Uterus (tissue), 4 donors: ENCODE results near the gene TSPAN32. TPM values are rescaled to one million over a fixed set of nuclear protein-coding genes. Genes with fewer than 3 reads are reported as not detected.

ENCODE experiments used
- DNase-seq, 2 donors: peaks; one replicate each; pipeline ENCODE4 v3.0.0-alpha.2; 2019 to 2020
- H3K27ac ChIP-seq, 2 donors: fragments of 200-600 bp; sonication (generic); 1 replicate in 1 of 2; 2 replicates in 1 of 2; pipeline ENCODE4 v1.5.1; 2016 to 2018
- H3K27me3 ChIP-seq, 2 donors: fragments of 200-600 bp; sonication (generic); one replicate each; pipeline ENCODE4 v1.5.1; 2018 to 2019; ENCODE audit warnings: control low read depth in 1 of 2
- H3K36me3 ChIP-seq, 2 donors: fragments of 200-600 bp; sonication (generic); one replicate each; pipeline ENCODE4 v1.5.1; 2019; ENCODE audit warnings: control low read depth in 1 of 2
- H3K4me1 ChIP-seq, 2 donors: fragments of 200-600 bp; sonication (generic); one replicate each; pipeline ENCODE4 v1.5.1; 2018 to 2019; ENCODE audit warnings: control low read depth in 1 of 2
- H3K4me3 ChIP-seq, 2 donors: fragments of 200-600 bp; sonication (generic); 1 replicate in 1 of 2; 2 replicates in 1 of 2; pipeline ENCODE4 v1.5.1; 2018 to 2019; ENCODE audit warnings: mild to moderate bottlenecking in 1 of 2
- H3K9me3 ChIP-seq, 2 donors: fragments of 200-600 bp; sonication (generic); one replicate each; pipeline ENCODE4 v1.5.1; 2019; ENCODE audit warnings: control low read depth in 1 of 2
- POLR2A ChIP-seq, 2 donors: fragments of 450-650 bp; IDR thresholded peaks; one replicate each; pipeline ENCODE4 v1.6.1; 2016; ENCODE audit warnings: antibody characterized with exemption in 2 of 2, mild to moderate bottlenecking in 1 of 2, moderate library complexity in 1 of 2
- intact Hi-C: fragments of 100-400 bp; cut with DNase I; formaldehyde crosslinking; loops from one replicate; pipeline ENCODE4 v1.15.1; 2023; ENCODE audit warnings: low total_unique reads
- total RNA-seq, 4 donors: library from RNA; depleted of rRNA in 3 of 4; stranded (reverse); fragments of >200 nt in 3 of 4; gene quantifications; one replicate each; pipeline versions ENCODE4 v1.1.0 to v1.2.4, GENCODE V29; 2014 to 2023
- TF ChIP-seq, protein P1 (sequence below), 4 experiments: fragments of 200-600 bp in 2 of 4; fragments of 450-650 bp in 2 of 4; sonication (generic) in 2 of 4; IDR thresholded peaks; one replicate each; pipeline ENCODE4 v1.5.1; 2016 to 2019; ENCODE audit warnings: antibody characterized with exemption in 4 of 4, mild to moderate bottlenecking in 2 of 4, moderate library complexity in 1 of 4
- donor health status: DM: yes; HTN: yes; CAD: no.

The TSPAN32 gene
- total RNA-seq, 4 donors from 2014 or later: 2.5 to 3.3 TPM; not detected in 2

- H3K27ac ChIP-seq: no peak overlapping the region
- TF ChIP-seq, protein P1, sequence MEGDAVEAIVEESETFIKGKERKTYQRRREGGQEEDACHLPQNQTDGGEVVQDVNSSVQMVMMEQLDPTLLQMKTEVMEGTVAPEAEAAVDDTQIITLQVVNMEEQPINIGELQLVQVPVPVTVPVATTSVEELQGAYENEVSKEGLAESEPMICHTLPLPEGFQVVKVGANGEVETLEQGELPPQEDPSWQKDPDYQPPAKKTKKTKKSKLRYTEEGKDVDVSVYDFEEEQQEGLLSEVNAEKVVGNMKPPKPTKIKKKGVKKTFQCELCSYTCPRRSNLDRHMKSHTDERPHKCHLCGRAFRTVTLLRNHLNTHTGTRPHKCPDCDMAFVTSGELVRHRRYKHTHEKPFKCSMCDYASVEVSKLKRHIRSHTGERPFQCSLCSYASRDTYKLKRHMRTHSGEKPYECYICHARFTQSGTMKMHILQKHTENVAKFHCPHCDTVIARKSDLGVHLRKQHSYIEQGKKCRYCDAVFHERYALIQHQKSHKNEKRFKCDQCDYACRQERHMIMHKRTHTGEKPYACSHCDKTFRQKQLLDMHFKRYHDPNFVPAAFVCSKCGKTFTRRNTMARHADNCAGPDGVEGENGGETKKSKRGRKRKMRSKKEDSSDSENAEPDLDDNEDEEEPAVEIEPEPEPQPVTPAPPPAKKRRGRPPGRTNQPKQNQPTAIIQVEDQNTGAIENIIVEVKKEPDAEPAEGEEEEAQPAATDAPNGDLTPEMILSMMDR (IDR thresholded peaks at IDR 0.05): no peak
- no peak for TF ChIP-seq POLR2A (IDR thresholded peaks at IDR 0.05)
- H3K36me3 ChIP-seq: no peaks in the 10 kb centered on the region
- DNase-seq: no peak
- H3K27me3 ChIP-seq: no peaks in the 10 kb centered on the region
- H3K4me3 ChIP-seq: no peak overlapping the region
- intact Hi-C loops: no loop called here
- H3K9me3 ChIP-seq: no peaks in the 10 kb centered on the region
- H3K4me1 ChIP-seq: no peaks in the 10 kb centered on the region
These were observed 40.2 kb upstream of the TSPAN32 start for GRCh38 chr11:2261436-2262230.

DNA sequence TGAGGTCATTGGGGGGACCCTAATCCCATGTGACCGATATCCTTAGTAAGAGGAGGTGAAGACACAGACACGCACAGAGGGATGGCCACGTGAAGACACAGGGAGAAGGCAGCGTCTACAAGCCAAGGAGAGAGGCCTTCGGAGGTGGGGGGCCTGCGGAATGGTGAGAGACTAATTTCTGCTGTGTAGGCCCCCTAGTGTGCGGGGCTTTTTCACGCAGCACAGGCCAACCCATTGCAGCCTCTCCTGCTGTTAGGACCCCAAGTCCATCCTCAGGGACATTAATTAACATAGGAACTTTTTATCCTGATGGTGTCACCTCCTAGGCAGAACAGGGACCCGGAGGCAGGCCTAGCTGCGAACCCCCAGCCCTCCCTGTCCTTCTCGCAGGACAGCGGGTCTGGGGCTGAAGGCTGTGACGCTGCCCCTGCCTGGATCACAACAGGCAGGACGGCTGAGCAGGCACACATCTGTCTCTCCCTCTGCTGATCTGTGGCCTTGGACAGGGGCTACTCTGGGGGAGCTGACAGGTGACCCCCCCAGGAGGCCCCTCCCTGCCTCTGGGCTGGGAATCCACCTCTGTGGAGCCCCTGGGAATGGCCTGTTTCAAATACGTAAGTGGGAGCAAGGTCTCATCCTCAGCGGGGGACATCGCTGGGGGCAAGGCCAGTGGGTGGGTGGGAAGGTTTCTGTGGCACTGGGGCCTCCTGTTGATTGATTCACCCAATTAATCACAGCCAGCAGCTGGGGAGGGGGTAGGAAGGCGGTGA is 39.3 kb upstream of the TSPAN32 start:
- Histone ChIP-seq H3K4me3 (no peak overlapping the region), H3K27me3 (no peaks in the 10 kb centered on the region), H3K4me1 (no peaks in the 10 kb centered on the region), H3K27ac (no peak overlapping the region), H3K36me3 (no peaks in the 10 kb centered on the region), H3K9me3 (no peaks in the 10 kb centered on the region)
- intact Hi-C loops: no loop called here
- DNase-seq: peak in 1 of 2 donors; percentile 11
- TF ChIP-seq, protein P1 (IDR thresholded peaks at IDR 0.05): no peak
- no peak for TF ChIP-seq POLR2A (IDR thresholded peaks at IDR 0.05)

GRCh38 chr11:2263071-2263565 is 38.7 kb upstream of the TSPAN32 start:
- Histone ChIP-seq H3K4me3 (no peak overlapping the region), H3K9me3 (no peaks in the 10 kb centered on the region), H3K27ac (no peak overlapping the region), H3K27me3 (no peaks in the 10 kb centered on the region), H3K4me1 (no peaks in the 10 kb centered on the region), H3K36me3 (no peaks in the 10 kb centered on the region)
- intact Hi-C loops: no loop called here
- no peak for DNase-seq
- TF ChIP-seq, protein P1 (IDR thresholded peaks at IDR 0.05): no peak
- TF ChIP-seq POLR2A (IDR thresholded peaks at IDR 0.05): no peak

DNA sequence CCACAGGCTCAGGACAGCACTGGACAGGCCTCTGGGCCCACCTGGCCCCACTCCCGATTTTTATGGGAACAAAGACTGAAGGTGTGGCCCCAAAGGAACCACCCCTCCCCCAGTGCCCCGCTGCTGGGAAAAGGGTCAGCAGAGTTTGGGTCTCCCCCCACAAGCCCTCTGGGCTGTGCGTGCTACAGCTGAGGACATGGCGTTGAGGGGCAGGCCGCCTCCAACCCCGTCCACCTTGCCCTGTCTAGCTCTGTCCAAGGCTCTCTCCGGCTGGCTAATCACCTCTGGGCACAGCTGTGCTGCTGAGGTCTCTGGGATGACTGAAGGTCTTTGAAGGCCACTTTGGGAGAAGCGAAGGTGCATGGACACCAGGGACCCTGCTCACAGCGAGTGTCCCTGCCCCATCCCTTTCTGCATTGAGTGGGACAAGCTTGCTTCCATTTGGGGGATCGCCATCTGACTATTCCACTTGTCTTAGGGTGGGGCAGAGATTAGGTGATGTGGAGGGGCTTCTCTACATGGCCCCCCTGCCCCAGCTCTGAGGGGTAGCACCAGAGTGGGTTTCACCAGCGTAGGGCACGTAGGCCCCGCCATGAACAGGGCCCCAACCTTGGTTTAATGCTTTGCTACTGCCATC is 38.0 kb upstream of the TSPAN32 start:
- TF ChIP-seq POLR2A (IDR thresholded peaks at IDR 0.05): no peak
- TF ChIP-seq, protein P1 (IDR thresholded peaks at IDR 0.05): no peak
- no peaks in the 10 kb centered on the region for H3K36me3 ChIP-seq
- peaks cover 0 to 3% of the 10 kb centered on the region in 2 donors for H3K4me1 ChIP-seq
- DNase-seq: no peak
- no peaks in the 10 kb centered on the region for H3K9me3 ChIP-seq
- intact Hi-C loops: no loop called here
- no peak overlapping the region for H3K4me3 ChIP-seq
- H3K27ac ChIP-seq: no peak overlapping the region
- no peaks in the 10 kb centered on the region for H3K27me3 ChIP-seq
